ENCODE data around the gene AKR1B1.

GRCh38 chr7:134449680-134450079 is 9.2 kb downstream of the AKR1B1 start:
- TF ChIP-seq FOXP4 (CRISPR knock-in tag; IDR thresholded peaks at IDR 0.05; ENCODE audit: borderline replicate concordance) (no peak), SPI1 (IDR thresholded peaks at IDR 0.05; ENCODE audit: borderline replicate concordance, low read depth, low read length) (no peak), KAT8 (IDR thresholded peaks at IDR 0.05; ENCODE audit: low read depth) (no peak), JUNB (CRISPR knock-in tag; conservative IDR thresholded peaks at IDR 0.05) (no peak), ZNF609 (CRISPR knock-in tag; IDR thresholded peaks at IDR 0.05; ENCODE audit: borderline replicate concordance) (no peak), ZNF174 (CRISPR knock-in tag; IDR thresholded peaks at IDR 0.05) (no peak), ZFP36 (IDR thresholded peaks at IDR 0.05; ENCODE audit: low read depth, low read length, partially characterized antibody) (no peak), SMARCE1 (IDR thresholded peaks at IDR 0.05) (no peak)
